ENCODE data around the gene KLRG1.
A peak's percentile ranks its signal among the peaks of the same experiment; 100 is the strongest.

The KLRG1 gene

DNA sequence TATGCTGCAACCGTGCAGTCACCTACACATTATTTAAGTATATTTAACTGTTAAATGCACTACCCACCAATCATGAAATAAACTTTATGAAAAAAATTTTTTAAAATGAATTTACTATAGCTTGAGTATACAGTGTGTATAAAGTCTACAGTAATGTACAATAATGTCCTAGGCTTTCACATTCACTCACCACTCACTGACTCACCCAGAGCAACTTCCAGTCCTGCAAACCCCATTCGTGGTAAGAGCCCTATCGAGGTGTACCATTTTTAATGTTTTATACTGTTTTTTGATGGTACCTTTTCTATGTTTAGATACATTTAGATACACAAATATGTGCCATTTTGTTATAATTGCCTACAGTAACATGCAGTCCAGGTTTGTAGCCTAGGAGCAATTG lies 48.1 kb downstream of the KLRG1 start:
- TF ChIP-seq, protein P1, sequence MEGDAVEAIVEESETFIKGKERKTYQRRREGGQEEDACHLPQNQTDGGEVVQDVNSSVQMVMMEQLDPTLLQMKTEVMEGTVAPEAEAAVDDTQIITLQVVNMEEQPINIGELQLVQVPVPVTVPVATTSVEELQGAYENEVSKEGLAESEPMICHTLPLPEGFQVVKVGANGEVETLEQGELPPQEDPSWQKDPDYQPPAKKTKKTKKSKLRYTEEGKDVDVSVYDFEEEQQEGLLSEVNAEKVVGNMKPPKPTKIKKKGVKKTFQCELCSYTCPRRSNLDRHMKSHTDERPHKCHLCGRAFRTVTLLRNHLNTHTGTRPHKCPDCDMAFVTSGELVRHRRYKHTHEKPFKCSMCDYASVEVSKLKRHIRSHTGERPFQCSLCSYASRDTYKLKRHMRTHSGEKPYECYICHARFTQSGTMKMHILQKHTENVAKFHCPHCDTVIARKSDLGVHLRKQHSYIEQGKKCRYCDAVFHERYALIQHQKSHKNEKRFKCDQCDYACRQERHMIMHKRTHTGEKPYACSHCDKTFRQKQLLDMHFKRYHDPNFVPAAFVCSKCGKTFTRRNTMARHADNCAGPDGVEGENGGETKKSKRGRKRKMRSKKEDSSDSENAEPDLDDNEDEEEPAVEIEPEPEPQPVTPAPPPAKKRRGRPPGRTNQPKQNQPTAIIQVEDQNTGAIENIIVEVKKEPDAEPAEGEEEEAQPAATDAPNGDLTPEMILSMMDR (IDR thresholded peaks at IDR 0.05; ENCODE audit: low read depth, low read length, missing control alignments), result no peak
- no peak overlapping the region for H3K4me3 ChIP-seq (ENCODE audit: low read depth, low read length)
- no peak for DNase-seq (ENCODE audit: low read depth)

DNA sequence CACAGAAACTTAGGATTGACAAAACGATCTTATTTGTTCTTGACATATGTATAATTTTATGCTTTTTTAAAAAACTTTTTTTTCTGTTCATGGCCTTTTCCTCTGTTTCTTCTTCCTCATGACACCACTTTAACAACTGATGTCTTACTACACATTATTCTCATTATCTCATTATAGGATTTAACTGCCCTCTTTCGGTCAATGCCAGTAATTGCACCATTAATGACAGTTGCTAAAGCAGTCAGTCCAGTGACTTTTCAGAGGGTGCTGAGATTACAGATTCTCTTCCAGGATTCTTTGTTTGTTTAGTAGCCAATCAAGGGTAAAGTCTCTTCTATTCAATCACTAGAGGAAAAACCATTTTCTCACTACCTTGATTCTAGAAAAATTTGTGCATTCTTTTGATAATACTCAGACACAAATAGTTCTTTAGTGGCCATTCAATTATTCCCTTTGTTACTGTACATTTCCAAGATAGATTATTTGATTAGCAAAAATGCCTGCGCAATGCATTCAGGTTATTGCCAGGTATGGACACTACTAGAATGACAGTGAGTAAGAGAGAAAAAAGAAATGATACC lies 50.1 kb downstream of the KLRG1 start:
- TF ChIP-seq, protein P1 (IDR thresholded peaks at IDR 0.05; ENCODE audit: low read depth, low read length, missing control alignments), result peak; percentile 56
- DNase-seq (ENCODE audit: low read depth), result no peak
- H3K4me3 ChIP-seq (ENCODE audit: low read depth, low read length), result no peak overlapping the region

DNA sequence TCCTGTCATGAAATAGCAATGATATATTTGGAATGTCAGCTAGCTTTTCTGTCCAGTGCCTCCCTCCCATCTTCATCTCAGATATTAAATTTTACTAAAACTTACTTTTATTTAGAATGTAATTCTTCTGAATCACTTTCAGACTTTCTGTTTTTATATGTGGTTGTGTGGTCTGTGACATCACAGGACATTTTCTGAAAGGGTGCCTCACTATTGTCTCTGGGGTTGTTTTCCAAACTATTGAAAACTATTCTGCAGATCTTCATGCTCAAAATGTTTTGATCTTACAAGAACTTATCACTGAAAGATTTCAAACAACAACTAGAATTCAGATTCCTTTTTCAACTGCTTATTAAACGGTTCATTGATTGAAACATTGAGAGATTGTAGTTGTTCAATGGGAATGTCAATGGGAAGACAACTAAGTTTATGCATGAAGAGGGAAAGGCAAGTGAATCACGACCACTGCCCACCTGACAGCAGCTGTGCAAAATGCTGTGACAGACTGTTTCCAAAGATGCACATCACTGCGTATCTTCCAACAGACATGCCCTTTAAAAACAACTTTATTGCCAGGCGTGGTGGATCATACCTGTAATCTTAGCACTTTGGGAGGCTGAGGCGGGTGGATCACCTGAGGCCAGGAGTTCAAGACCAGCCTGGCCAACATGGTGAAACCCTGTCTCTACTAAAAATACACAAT lies 51.3 kb downstream of the KLRG1 start:
- DNase-seq (ENCODE audit: low read depth), result no peak
- TF ChIP-seq, protein P1 (IDR thresholded peaks at IDR 0.05; ENCODE audit: low read depth, low read length, missing control alignments), result no peak

DNA sequence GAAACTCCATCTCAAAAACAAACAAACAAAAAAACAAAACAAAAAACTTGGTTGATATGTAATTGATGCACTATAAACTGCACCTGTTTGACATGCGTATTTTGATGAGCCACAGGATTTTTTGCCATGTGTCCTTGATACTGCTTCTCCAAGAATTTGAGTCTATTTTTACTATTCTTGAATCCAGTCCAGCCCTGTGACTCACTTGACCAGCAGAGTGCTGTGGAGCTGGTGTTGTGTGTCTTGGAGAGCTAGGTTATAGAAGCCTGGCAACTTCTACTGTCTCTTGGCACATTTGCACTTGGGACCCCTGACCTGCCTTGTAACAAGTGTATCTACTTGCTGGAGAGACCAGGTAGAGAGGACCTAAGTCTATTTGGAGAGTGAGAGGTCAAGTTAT lies 52.0 kb downstream of the KLRG1 start:
- no peak overlapping the region for H3K4me3 ChIP-seq (ENCODE audit: low read depth, low read length)
- TF ChIP-seq, protein P1 (IDR thresholded peaks at IDR 0.05; ENCODE audit: low read depth, low read length, missing control alignments), result no peak
- DNase-seq (ENCODE audit: low read depth), result no peak

More for the DNA sequence above, 51.3 kb downstream of the KLRG1 start:
- H3K4me3 ChIP-seq (ENCODE audit: low read depth, low read length), result no peak overlapping the region

DNA sequence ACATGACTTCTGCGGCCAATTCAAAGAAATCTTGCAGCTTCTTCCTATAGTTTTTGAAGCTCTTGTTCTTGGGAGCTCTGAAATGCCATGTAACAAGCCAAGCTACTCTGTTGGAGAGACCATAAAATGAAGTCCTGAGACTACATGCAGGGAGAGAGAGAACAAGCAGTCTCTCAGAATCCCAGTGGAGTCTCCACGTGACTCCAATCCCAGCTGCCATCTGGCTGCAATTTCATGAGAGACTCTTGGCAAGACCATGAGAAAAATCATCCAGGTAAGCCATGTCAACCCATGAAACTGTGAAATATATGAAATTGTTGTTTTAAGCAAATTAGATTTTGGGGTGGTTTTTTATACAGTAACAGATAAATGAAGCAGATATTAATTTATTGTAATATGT lies 54.4 kb downstream of the KLRG1 start:
- H3K4me3 ChIP-seq (ENCODE audit: low read depth, low read length), result no peak overlapping the region
- no peak for DNase-seq (ENCODE audit: low read depth)
- TF ChIP-seq, protein P1 (IDR thresholded peaks at IDR 0.05; ENCODE audit: low read depth, low read length, missing control alignments), result no peak

DNA sequence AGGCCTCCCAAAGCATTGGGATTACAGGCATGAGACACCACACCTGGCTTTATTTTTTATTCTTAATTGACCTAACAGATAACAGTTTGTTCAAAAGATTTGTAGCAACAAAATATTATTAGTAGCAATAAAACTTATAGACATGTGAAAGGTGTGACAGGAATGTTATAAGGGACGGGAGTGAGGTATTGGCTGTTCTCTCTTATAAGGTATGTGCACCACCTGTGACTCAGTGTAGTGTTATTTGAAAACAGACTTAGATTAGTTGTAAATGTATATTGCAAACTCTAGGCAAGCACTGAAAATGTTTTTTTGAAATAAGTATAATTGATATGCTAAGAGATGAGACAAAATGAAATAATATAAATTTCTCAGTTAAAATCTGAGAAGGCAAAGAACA lies 57.8 kb downstream of the KLRG1 start:
- TF ChIP-seq, protein P1 (IDR thresholded peaks at IDR 0.05; ENCODE audit: low read depth, low read length, missing control alignments), result no peak
- no peak for DNase-seq (ENCODE audit: low read depth)
- H3K4me3 ChIP-seq (ENCODE audit: low read depth, low read length), result no peak overlapping the region

DNA sequence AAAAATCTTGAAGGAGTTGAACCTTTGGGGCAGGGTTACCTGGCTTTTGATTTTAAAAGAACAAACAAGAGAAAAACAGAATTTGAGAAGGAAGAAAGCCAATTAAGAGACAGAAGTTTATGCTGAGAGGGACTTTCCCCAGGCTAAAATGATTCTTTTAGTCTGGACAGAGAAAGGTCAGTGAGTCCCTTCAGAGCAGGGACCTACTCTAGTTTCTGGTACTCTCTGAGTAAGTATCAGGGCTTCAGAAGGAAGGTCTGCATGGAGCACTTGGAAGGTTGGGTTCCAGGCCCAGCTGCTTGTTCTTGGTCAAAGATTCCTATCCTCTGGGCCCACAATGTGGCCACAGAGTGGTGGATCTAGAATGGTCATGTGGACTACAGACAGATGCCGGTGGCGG lies 59.6 kb downstream of the KLRG1 start:
- DNase-seq (ENCODE audit: low read depth), result no peak
- H3K4me3 ChIP-seq (ENCODE audit: low read depth, low read length), result no peak overlapping the region
- TF ChIP-seq, protein P1 (IDR thresholded peaks at IDR 0.05; ENCODE audit: low read depth, low read length, missing control alignments), result no peak
